A673 (cell line): ENCODE results near the gene MTRF1. TPM values are rescaled to one million over a fixed set of nuclear protein-coding genes. Genes with fewer than 3 reads are reported as not detected.
"Not testable (repeated sequence)": the region's sequence is repeated elsewhere in the genome, so short reads cannot be mapped to it uniquely, and the experiment has no call there.

Source experiments
- BruUV-seq: library from RNA; stranded (reverse); fragments of 400-500 nt; replicated peaks from 2 replicates; lab custom pipeline; 2021; lab: Mats Ljungman, UMichigan
- CTCF ChIA-PET: fragments of 300-600 bp; sonication (Branson Sonifier 250); formaldehyde crosslinking; loops from one replicate; lab custom pipeline; 2022; ENCODE audit warnings: antibody characterized with exemption; lab: Charles Lee
- POLR2A ChIA-PET: fragments of 300-600 bp; sonication (Branson Sonifier 250); formaldehyde crosslinking; loops from one replicate; lab custom pipeline; 2022; ENCODE audit warnings: antibody characterized with exemption; ENCODE audit not compliant: low non-redundant PET; lab: Charles Lee
- DNase-seq: peaks from one replicate; pipeline ENCODE4 v3.0.0-alpha.2; 2015; ENCODE audit warnings: low spot score
- H3K27ac ChIP-seq: fragments of 200-600 bp; sonication (generic); 2 replicates; pipeline ENCODE4 v1.5.1; 2016; ENCODE audit warnings: mixed run types, low read depth, mild to moderate bottlenecking, mixed read lengths, antibody characterized with exemption, low read length; ENCODE audit not compliant: poor library complexity, severe bottlenecking
- H3K27me3 ChIP-seq: fragments of 200-600 bp; sonication (generic); replicated peaks from 2 replicates; pipeline ENCODE4 v1.6.1; 2017; ENCODE audit warnings: mixed run types, low read depth, mild to moderate bottlenecking, mixed read lengths, antibody characterized with exemption, low read length; ENCODE audit not compliant: insufficient read depth, poor library complexity
- H3K36me3 ChIP-seq: fragments of 200-600 bp; sonication (generic); 2 replicates; pipeline ENCODE4 v1.6.1; 2016; ENCODE audit warnings: mixed run types, mild to moderate bottlenecking, mixed read lengths, antibody characterized with exemption, low read length; ENCODE audit not compliant: insufficient read depth, poor library complexity, severe bottlenecking
- H3K4me1 ChIP-seq: fragments of 200-600 bp; sonication (generic); 2 replicates; pipeline ENCODE4 v1.6.1; 2017; ENCODE audit warnings: mixed run types, mild to moderate bottlenecking, mixed read lengths, antibody characterized with exemption, low read length; ENCODE audit not compliant: insufficient read depth, poor library complexity, severe bottlenecking
- H3K4me3 ChIP-seq: fragments of 200-600 bp; sonication (generic); 2 replicates; pipeline ENCODE4 v1.5.1; 2016; ENCODE audit warnings: low read depth, mixed run types, mild to moderate bottlenecking, mixed read lengths, low read length; ENCODE audit not compliant: poor library complexity, severe bottlenecking
- H3K9me3 ChIP-seq: fragments of 200-600 bp; sonication (generic); 2 replicates; pipeline ENCODE4 v1.6.1; 2016; ENCODE audit warnings: mixed run types, low read depth, mild to moderate bottlenecking, mixed read lengths, antibody characterized with exemption, low read length; ENCODE audit not compliant: poor library complexity, severe bottlenecking
- EZH2 ChIP-seq: fragments of 200-600 bp; sonication (generic); IDR thresholded peaks from 2 replicates; pipeline ENCODE4 v1.6.1; 2017; ENCODE audit warnings: borderline replicate concordance, low read depth, mild to moderate bottlenecking, mixed read lengths, antibody characterized with exemption, low read length; ENCODE audit not compliant: poor library complexity, severe bottlenecking
- intact Hi-C: fragments of 100-400 bp; cut with micrococcal nuclease; formaldehyde crosslinking; loops from one replicate; pipeline ENCODE4 v1.10.0; 2022; ENCODE audit not compliant: unreplicated experiment
- total RNA-seq: library from RNA; stranded (reverse); gene quantifications from 2 replicates; pipeline ENCODE4 v1.2.3, GENCODE V29; 2021
- TF ChIP-seq, protein P1 (sequence below): fragments of 300-800, 200-600 bp; sonication (generic); conservative IDR thresholded peaks from 2 replicates; pipeline ENCODE4 v1.5.1; 2017; ENCODE audit warnings: low read depth, mild to moderate bottlenecking, antibody characterized with exemption, low read length, moderate library complexity, mixed read lengths

MTRF1 gene
- total RNA-seq, 1 experiment from 2014 or later: 18.0 TPM

DNA sequence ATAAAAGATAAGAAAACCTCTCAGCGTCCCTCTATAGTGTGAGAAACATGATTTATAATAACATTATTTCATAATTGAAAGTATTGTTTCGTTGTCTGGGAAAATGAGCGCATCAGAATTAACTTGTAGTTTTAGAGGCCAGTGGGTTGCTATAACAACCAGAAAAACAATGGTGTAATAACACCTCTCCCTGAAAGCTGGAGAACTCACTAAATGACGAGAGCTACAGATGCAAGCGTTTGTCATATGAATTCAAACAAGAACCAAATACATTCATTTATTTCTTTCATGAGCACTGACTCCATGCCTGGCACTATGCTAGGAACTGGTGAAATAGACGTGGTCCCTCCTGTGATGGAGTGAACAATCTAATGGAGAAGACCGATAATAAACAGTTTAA, 85.3 kb downstream of the MTRF1 start:
- BruUV-seq: no TSS peak
- Histone ChIP-seq H3K4me1 (no peaks in the 10 kb centered on the region), H3K9me3 (peaks cover 5% of the 10 kb centered on the region), H3K36me3 (no peaks in the 10 kb centered on the region), H3K27ac (no peak overlapping the region), H3K27me3 (no peaks in the 10 kb centered on the region), H3K4me3 (no peak overlapping the region)
- ChIA-PET POLR2A (no interaction called here), CTCF (no interaction called here)
- TF ChIP-seq, protein P1, sequence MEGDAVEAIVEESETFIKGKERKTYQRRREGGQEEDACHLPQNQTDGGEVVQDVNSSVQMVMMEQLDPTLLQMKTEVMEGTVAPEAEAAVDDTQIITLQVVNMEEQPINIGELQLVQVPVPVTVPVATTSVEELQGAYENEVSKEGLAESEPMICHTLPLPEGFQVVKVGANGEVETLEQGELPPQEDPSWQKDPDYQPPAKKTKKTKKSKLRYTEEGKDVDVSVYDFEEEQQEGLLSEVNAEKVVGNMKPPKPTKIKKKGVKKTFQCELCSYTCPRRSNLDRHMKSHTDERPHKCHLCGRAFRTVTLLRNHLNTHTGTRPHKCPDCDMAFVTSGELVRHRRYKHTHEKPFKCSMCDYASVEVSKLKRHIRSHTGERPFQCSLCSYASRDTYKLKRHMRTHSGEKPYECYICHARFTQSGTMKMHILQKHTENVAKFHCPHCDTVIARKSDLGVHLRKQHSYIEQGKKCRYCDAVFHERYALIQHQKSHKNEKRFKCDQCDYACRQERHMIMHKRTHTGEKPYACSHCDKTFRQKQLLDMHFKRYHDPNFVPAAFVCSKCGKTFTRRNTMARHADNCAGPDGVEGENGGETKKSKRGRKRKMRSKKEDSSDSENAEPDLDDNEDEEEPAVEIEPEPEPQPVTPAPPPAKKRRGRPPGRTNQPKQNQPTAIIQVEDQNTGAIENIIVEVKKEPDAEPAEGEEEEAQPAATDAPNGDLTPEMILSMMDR: no peak
- no peak for TF ChIP-seq EZH2
- intact Hi-C loops: loop anchor here (5.0 kb wide), 1 partner anchor 179 kb away; no protein-coding TSS in a partner anchor
- no peak for DNase-seq

DNA sequence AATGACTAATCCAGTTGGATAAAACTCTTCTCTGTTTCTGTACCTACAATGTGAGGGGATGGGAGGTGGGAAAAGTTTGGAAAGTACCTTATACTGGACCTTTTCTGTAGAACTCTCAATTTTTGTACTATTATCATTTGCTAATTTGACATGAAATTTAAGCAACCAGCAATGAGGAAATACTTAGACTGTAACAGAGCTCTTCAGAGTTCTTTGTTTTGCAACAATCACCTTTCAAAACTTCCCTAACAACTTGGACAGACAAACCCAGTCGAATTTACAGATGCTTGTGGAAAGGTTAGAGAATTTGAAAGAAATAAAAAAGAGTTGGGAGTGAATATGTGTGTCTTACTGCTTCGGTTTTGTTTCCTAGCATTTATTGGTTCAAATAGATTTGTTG, 85.8 kb downstream of the MTRF1 start:
- no TSS peak for BruUV-seq
- intact Hi-C loops: loop anchor here (5.0 kb wide), 1 partner anchor 180 kb away; no protein-coding TSS in a partner anchor
- TF ChIP-seq, protein P1: no peak
- no peak for TF ChIP-seq EZH2
- peaks cover 5% of the 10 kb centered on the region for H3K9me3 ChIP-seq
- H3K27me3 ChIP-seq: no peaks in the 10 kb centered on the region
- POLR2A ChIA-PET: no interaction called here
- no peak for DNase-seq
- H3K27ac ChIP-seq: no peak overlapping the region
- H3K4me3 ChIP-seq: no peak overlapping the region
- CTCF ChIA-PET: no interaction called here
- H3K4me1 ChIP-seq: no peaks in the 10 kb centered on the region
- H3K36me3 ChIP-seq: no peaks in the 10 kb centered on the region

DNA sequence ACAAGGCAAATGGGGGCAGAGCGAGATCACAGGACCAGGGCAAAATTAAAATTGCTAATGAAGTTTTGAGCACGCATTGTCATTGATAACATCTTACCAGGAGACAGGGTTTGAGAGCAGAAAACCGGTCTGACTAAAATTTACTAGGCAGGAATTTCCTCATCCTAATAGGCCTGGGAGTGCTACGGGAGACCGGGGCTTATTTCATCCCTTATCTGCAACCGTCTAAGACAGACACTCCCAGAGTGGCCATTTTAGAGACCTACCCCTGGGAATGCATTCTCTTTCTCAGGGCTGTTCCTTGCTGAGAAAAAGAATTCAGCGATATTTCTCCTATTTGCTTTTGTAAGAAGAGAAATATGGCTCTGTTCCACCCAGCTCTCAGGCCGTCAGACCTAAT, 87.8 kb downstream of the MTRF1 start:
- H3K4me3 ChIP-seq, H3K9me3 ChIP-seq, DNase-seq, POLR2A ChIA-PET, H3K27ac ChIP-seq, H3K27me3 ChIP-seq, H3K36me3 ChIP-seq, H3K4me1 ChIP-seq, BruUV-seq: not testable (repeated sequence)
- intact Hi-C loops: loop anchor here (5.0 kb wide), 1 partner anchor 182 kb away; no protein-coding TSS in a partner anchor
- CTCF ChIA-PET: interaction anchor here (0.6 kb wide), 1 partner anchor 108 kb away, joined by 3 read pairs; no protein-coding TSS in a partner anchor

Other genes starting within 250 kb of the MTRF1 start
- 29.1 and 31.5 TPM in 2 replicates for gene ELF1, start 244.3 kb downstream of the MTRF1 start, total RNA-seq
- gene WBP4, start 202.1 kb downstream of the MTRF1 start, total RNA-seq: 11.9 and 12.5 TPM in 2 replicates
- gene KBTBD6, start 130.8 kb downstream of the MTRF1 start, total RNA-seq: 14.5 and 15.7 TPM in 2 replicates
- gene KBTBD7, start 69.0 kb downstream of the MTRF1 start, total RNA-seq: 10.2 and 10.8 TPM in 2 replicates
- 27.2 and 29.0 TPM in 2 replicates for gene NAA16, start 47.7 kb upstream of the MTRF1 start, total RNA-seq
- not detected in 2 replicates for gene RGCC, start 194.0 kb upstream of the MTRF1 start, total RNA-seq